GM20000 (cell line): ENCODE data around the gene GPR132.

Experiments used
- DNase-seq: peaks from one replicate; pipeline ENCODE4 v3.0.0; 2012; ENCODE audit warnings: low spot score
- CTCF ChIP-seq: IDR thresholded peaks from 2 replicates; pipeline ENCODE4 v1.5.1; 2012; ENCODE audit warnings: mild to moderate bottlenecking, control low read depth; ENCODE audit errors: extremely low read depth, missing control alignments

The GPR132 gene

DNA sequence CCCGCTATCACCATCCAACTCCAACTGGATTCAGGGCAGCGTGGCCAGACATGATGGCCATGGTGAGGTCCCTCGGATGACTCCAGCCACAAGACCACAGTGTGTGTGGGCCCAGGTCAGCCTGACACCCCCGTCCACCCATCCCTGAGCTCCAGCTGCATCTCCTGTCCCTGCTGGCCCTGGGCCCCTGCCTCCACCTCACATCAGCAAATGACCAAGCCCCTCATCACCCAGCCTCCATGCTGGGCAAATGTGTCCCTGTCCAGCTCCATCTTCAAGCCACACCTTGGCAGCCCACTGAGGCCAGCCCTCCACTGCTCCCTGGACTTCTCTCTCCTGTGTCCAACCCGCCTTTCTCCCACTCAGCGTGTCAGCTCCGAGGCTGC lies 3.2 kb downstream of the GPR132 start:
- no peak for DNase-seq
- no peak for TF ChIP-seq CTCF

GRCh38 chr14:105061428-105062047 lies 3.7 kb downstream of the GPR132 start:
- DNase-seq = peak; percentile 76
- TF ChIP-seq CTCF = no peak

GRCh38 chr14:105060751-105061427 lies 4.3 kb downstream of the GPR132 start:
- no peak for TF ChIP-seq CTCF
- DNase-seq = no peak

- TF ChIP-seq CTCF = no peak
- DNase-seq = no peak
Observed at GRCh38 chr14:105059925-105060565, 5.2 kb downstream of the GPR132 start.

GRCh38 chr14:105059035-105059924 lies 6.0 kb downstream of the GPR132 start:
- DNase-seq = no peak
- TF ChIP-seq CTCF = no peak

- TF ChIP-seq CTCF = no peak
- DNase-seq = no peak
Observed at GRCh38 chr14:105058521-105059034, 6.7 kb downstream of the GPR132 start.
